ENCODE data around the gene KTN1.

The KTN1 gene

DNA sequence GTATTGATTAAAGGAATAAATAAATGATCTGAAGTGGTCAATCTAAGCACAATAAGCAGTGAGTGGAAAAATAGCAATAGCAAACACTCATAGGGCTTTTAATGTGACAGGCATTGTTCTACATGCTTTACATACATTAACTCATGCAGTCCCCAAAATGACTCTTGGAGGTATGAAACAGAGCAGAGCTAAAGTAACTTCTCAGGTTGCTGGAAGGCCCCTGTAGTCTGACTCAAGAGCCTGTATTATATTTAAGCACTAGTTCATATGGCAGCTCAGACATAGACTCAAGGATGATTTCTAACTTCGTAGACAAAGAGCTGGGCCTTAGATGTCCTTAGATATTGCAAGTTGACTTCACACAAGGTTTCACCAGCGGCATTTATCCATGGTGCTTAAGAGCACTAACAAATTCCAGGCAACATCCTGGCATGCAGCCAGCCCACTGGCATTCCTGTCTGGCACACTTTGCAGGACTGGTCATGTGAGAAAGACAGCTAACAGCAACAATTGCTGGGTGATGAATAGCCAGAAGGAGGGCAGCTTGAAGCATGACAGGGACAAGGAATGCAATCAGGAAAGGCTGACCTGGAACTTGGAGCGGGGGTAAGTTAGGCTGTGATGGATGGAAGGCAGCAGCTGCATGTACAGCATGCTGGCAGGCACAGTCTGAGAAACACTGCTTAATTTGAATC is 22.9 kb upstream of the KTN1 start:
- Histone ChIP-seq H3K4me3 (replicated peaks; ENCODE audit: insufficient read depth, low read length) (no peak overlapping the region), H3K27ac (replicated peaks) (no peak overlapping the region), H3K27me3 (ENCODE audit: insufficient read depth, poor library complexity, severe bottlenecking) (no peaks in the 10 kb centered on the region)
- TF ChIP-seq, protein P1, sequence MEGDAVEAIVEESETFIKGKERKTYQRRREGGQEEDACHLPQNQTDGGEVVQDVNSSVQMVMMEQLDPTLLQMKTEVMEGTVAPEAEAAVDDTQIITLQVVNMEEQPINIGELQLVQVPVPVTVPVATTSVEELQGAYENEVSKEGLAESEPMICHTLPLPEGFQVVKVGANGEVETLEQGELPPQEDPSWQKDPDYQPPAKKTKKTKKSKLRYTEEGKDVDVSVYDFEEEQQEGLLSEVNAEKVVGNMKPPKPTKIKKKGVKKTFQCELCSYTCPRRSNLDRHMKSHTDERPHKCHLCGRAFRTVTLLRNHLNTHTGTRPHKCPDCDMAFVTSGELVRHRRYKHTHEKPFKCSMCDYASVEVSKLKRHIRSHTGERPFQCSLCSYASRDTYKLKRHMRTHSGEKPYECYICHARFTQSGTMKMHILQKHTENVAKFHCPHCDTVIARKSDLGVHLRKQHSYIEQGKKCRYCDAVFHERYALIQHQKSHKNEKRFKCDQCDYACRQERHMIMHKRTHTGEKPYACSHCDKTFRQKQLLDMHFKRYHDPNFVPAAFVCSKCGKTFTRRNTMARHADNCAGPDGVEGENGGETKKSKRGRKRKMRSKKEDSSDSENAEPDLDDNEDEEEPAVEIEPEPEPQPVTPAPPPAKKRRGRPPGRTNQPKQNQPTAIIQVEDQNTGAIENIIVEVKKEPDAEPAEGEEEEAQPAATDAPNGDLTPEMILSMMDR (IDR thresholded peaks at IDR 0.05; ENCODE audit: insufficient read depth, low read length) = no peak
- TF ChIP-seq, protein P2, sequence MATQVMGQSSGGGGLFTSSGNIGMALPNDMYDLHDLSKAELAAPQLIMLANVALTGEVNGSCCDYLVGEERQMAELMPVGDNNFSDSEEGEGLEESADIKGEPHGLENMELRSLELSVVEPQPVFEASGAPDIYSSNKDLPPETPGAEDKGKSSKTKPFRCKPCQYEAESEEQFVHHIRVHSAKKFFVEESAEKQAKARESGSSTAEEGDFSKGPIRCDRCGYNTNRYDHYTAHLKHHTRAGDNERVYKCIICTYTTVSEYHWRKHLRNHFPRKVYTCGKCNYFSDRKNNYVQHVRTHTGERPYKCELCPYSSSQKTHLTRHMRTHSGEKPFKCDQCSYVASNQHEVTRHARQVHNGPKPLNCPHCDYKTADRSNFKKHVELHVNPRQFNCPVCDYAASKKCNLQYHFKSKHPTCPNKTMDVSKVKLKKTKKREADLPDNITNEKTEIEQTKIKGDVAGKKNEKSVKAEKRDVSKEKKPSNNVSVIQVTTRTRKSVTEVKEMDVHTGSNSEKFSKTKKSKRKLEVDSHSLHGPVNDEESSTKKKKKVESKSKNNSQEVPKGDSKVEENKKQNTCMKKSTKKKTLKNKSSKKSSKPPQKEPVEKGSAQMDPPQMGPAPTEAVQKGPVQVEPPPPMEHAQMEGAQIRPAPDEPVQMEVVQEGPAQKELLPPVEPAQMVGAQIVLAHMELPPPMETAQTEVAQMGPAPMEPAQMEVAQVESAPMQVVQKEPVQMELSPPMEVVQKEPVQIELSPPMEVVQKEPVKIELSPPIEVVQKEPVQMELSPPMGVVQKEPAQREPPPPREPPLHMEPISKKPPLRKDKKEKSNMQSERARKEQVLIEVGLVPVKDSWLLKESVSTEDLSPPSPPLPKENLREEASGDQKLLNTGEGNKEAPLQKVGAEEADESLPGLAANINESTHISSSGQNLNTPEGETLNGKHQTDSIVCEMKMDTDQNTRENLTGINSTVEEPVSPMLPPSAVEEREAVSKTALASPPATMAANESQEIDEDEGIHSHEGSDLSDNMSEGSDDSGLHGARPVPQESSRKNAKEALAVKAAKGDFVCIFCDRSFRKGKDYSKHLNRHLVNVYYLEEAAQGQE (IDR thresholded peaks at IDR 0.05; ENCODE audit: insufficient replicate concordance, low read depth) = no peak
- no peak for TF ChIP-seq POLR2AphosphoS5 (IDR thresholded peaks at IDR 0.05; ENCODE audit: low read depth)
- no peak for TF ChIP-seq SPI1 (IDR thresholded peaks at IDR 0.05; ENCODE audit: borderline replicate concordance, low read depth)
- no peak for TF ChIP-seq GABPA (IDR thresholded peaks at IDR 0.05; ENCODE audit: low read depth)
- no peak for DNase-seq (ENCODE audit: low read depth in 1 of 2, low spot score in 1 of 2)

DNA sequence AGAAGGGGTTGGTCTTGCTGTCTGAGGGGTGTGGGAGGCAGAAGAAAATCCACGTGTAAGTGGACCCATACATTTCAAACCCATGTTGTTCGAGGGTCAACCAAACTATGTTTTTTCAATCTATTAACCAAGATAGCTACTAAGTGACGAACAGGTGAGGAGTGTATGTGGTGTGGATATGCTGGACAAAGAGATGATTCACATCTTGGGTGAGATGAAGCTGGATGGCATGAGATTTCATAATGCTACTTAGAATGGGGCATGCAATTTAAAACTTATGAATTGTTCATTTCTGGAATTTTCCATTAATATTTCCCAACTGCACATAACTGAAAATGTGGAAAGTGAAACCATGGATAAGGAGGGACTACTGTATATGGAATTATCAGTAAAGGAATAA is 17.9 kb upstream of the KTN1 start:
- H3K27me3 ChIP-seq (ENCODE audit: insufficient read depth, poor library complexity, severe bottlenecking) = no peaks in the 10 kb centered on the region
- H3K4me3 ChIP-seq (replicated peaks; ENCODE audit: insufficient read depth, low read length) = no peak overlapping the region
- no peak overlapping the region for H3K27ac ChIP-seq (replicated peaks)
- TF ChIP-seq SPI1 (IDR thresholded peaks at IDR 0.05; ENCODE audit: borderline replicate concordance, low read depth) (no peak), GABPA (IDR thresholded peaks at IDR 0.05; ENCODE audit: low read depth) (no peak), POLR2AphosphoS5 (IDR thresholded peaks at IDR 0.05; ENCODE audit: low read depth) (no peak)
- TF ChIP-seq, protein P1 (IDR thresholded peaks at IDR 0.05; ENCODE audit: insufficient read depth, low read length) = no peak
- TF ChIP-seq, protein P2 (IDR thresholded peaks at IDR 0.05; ENCODE audit: insufficient replicate concordance, low read depth) = no peak
- no peak for DNase-seq (ENCODE audit: low read depth in 1 of 2, low spot score in 1 of 2)

DNA sequence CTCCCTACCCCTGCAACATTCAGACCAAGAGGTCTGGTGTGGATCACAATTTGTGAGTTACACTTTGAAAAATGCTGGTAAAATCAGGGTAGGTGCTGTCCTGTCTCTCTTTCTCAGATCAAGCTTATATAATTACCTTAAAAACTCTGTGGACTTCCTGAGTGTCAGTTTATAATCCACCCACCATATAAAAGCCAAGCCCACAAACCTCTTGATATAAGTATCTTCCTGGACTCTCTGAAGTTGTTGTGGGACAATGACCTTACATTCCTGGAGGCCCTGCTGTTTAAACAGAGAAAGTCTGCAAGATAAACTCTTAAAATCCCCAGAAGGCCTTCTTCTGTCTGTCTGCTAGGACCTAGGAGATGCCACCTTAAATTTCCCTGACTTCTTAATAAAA is 11.4 kb upstream of the KTN1 start:
- Histone ChIP-seq H3K4me3 (replicated peaks; ENCODE audit: insufficient read depth, low read length) (no peak overlapping the region), H3K27me3 (ENCODE audit: insufficient read depth, poor library complexity, severe bottlenecking) (no peaks in the 10 kb centered on the region), H3K27ac (replicated peaks) (no peak overlapping the region)
- DNase-seq (ENCODE audit: low read depth in 1 of 2, low spot score in 1 of 2) = no peak
- TF ChIP-seq GABPA (IDR thresholded peaks at IDR 0.05; ENCODE audit: low read depth) (no peak), POLR2AphosphoS5 (IDR thresholded peaks at IDR 0.05; ENCODE audit: low read depth) (no peak)

DNA sequence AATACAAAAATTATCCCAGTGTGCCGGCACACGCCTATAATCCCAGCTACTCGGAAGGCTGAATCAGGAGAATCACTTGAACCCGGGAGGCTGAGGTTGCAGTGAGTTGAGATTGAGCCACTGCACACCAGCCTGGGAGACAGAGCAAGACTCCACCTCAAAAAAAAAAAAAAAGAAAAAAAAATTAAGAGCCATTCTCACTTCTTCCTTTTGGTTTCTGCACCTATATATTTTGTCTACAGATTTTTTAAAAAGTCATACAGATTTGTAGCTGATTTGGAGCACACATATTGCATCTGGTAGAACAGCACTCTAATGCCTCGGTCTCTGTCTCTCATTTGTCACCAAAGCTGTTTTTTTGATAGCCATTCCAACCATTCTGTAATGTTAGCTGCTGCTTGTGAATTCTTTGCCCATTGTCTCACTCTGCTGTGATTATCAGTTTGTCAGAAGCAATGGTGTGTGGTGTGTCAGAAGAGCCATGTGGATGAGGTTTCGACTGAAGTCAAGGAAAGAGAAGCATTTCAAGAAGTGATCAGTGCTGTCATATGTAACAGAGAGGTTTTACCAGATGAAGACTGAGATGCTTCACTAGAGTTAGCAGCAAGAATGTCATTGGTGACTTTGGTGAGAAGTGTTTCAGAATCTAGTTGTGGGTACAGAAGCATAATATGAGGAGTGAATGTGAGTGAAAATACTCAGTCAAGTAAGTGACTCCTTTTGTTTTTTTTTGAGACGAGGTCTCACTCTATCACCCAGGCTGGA is 8.7 kb upstream of the KTN1 start:
- H3K4me3 ChIP-seq (replicated peaks; ENCODE audit: insufficient read depth, low read length) = no peak overlapping the region
- H3K27me3 ChIP-seq (ENCODE audit: insufficient read depth, poor library complexity, severe bottlenecking) = no peaks in the 10 kb centered on the region
- no peak overlapping the region for H3K27ac ChIP-seq (replicated peaks)
- DNase-seq (ENCODE audit: low read depth in 1 of 2, low spot score in 1 of 2) = no peak
- no peak for TF ChIP-seq GABPA (IDR thresholded peaks at IDR 0.05; ENCODE audit: low read depth)
- TF ChIP-seq SPI1 (IDR thresholded peaks at IDR 0.05; ENCODE audit: borderline replicate concordance, low read depth) = no peak
